Right cardiac atrium (tissue), 5 donors: Measurements from ENCODE around the gene CKLF. TPM values are rescaled to one million over a fixed set of nuclear protein-coding genes. Genes with fewer than 3 reads are reported as not detected.

Experiments
- ATAC-seq, 2 donors: fragments of 200-7000 bp; cut with Tn5 transposase; one replicate each; pipeline versions ENCODE4 v1.8.0 to v1.9.1; 2020; ENCODE audit warnings: moderate library complexity in 2 of 2, mild to moderate bottlenecking in 1 of 2
- DNase-seq, 3 donors: peaks; one replicate each; pipeline ENCODE4 v3.0.0-alpha.2; 2020
- H3K27ac ChIP-seq: one replicate; pipeline ENCODE4 v1.5.1; 2013; ENCODE audit warnings: mild to moderate bottlenecking, low read length, control low read depth, moderate library complexity
- H3K27me3 ChIP-seq: one replicate; pipeline ENCODE4 v1.6.1; 2013; ENCODE audit not compliant: control insufficient read depth, insufficient read depth
- H3K4me1 ChIP-seq: one replicate; pipeline ENCODE4 v1.6.1; 2013; ENCODE audit warnings: low read length; ENCODE audit not compliant: control insufficient read depth, insufficient read depth
- H3K4me3 ChIP-seq: one replicate; pipeline ENCODE4 v1.5.1; 2013; ENCODE audit warnings: low read length, control low read depth
- H3K9me3 ChIP-seq: one replicate; pipeline ENCODE4 v1.6.1; 2013; ENCODE audit warnings: low read length; ENCODE audit not compliant: control insufficient read depth
- WGBS: extraction: QIAGEN DNeasy Blood & Tissue Kit; methylation state at CpG from one replicate; pipeline ENCODE4 v1.1.7; 2013; 5-methylcytosine and 5-hydroxymethylcytosine counted together
- intact Hi-C, 4 donors: fragments of 100-400 bp; cut with DNase I; formaldehyde crosslinking; loops; one replicate each; pipeline versions ENCODE4 v1.11.0 to v1.14.0; 2022 to 2023
- long read RNA-seq, 4 donors: library from polyadenylated mRNA; unstranded; transcript quantifications; one replicate each; pipeline ENCODE4 v2.0.0, GENCODE V29; 2020 to 2021
- polyA plus RNA-seq: library from polyadenylated mRNA; stranded (reverse); fragments of 200-250 nt; gene quantifications from one replicate; pipeline ENCODE4 v1.2.3, GENCODE V29; 2013
- total RNA-seq, 4 donors: library from RNA; stranded (reverse); fragmentation: NEBNext Ultra II Directional; extraction: Animal tissue kit (Norgen Biotek cat#: 25700); gene quantifications; one replicate each; pipeline ENCODE4 v1.2.1, GENCODE V29; 2021
- donor health status: healthy with polysubstance abuse.
- donor health status: DM: no; HTN: yes; CAD: no.
- donor health status: DM: no; HTN: no; CAD: no.
- donor health status: DM: no; HTN: yes; CAD: no; lungs with severe emphysema.
- donor health status: DM: yes; HTN: yes; CAD: no.

CKLF gene, protein sequence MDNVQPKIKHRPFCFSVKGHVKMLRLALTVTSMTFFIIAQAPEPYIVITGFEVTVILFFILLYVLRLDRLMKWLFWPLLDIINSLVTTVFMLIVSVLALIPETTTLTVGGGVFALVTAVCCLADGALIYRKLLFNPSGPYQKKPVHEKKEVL
- total RNA-seq, result 10 to 100 TPM in 3 of 4 donors, 1 to 10 TPM in 1; 8.9 to 19.0 (median 13.3) TPM
- 17.7 TPM for polyA plus RNA-seq
- long read RNA-seq, donor 1, partial matches to known transcripts, result 0 of 6 reads
- long read RNA-seq, donor 1, other reads (novel, unspliced or antisense), result 1 of 6 reads
- long read RNA-seq, donor 2, partial matches to known transcripts, result 1 of 6 reads
- long read RNA-seq, donor 2, other reads (novel, unspliced or antisense), result 0 of 6 reads
- long read RNA-seq, donor 3, partial matches to known transcripts, result 1 of 1 reads
- long read RNA-seq, donor 3, other reads (novel, unspliced or antisense), result 0 of 1 reads
- long read RNA-seq, donor 4, partial matches to known transcripts, result 2 of 4 reads
- long read RNA-seq, donor 4, other reads (novel, unspliced or antisense), result 0 of 4 reads

- peaks cover 6% of the 10 kb centered on the region for H3K4me1 ChIP-seq
- 7% methylated on average over 63 of the region's 63 CpGs for WGBS
Observed at GRCh38 chr16:66552286-66553177, at the start of gene CKLF. CKLF (plus strand) TSS chr16:66552576; CDS start chr16:66552716, 140 bp downstream.

DNA sequence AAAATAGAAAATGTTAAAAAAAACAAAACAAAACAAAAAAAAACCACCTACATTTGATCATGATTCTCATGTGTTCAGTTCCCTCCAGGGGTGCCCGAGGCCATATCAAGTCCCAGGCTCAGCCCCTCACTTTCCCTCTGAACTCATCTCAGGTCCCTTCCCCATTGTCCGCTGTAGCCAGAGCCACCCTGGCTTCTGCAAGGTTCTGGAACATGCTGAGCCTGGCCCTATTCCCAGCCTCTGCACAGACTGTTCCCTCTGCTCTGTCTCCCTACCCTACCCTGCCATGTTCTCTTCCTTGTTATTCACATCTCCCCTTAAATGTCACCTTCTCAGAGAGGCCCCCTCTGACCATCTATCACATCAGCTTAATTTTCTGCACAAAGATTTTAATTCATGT, 49.3 kb upstream of the CKLF start:
- DNase-seq, result peak in 2 of 3 donors; percentile 56 to 90
- intact Hi-C loops, result no loop called here
- no peak overlapping the region for H3K4me3 ChIP-seq
- peak; percentile 88 to 95 for ATAC-seq
- peaks cover 5% of the 10 kb centered on the region for H3K4me1 ChIP-seq
- WGBS, result 61% methylated on average over 2 of the region's 2 CpGs
- no peak overlapping the region for H3K27ac ChIP-seq
- H3K27me3 ChIP-seq, result no peaks in the 10 kb centered on the region
- no peaks in the 10 kb centered on the region for H3K9me3 ChIP-seq

More at GRCh38 chr16:66552286-66553177, at the start of gene CKLF:
- H3K4me3 ChIP-seq, result peak within 1 kb of the TSS; percentile 70
- intact Hi-C loops, result loop anchor here in 1 of 4 donors (5.0 kb wide), 1 partner anchor 50 kb away; the partner anchor contains the start of gene CMTM3
- peak within 1 kb of the TSS; percentile 100 for H3K27ac ChIP-seq
- ATAC-seq (peak; percentile 89 to 90), DNase-seq (peak; percentile 89 to 96 (median 96))
- H3K9me3 ChIP-seq, result no peaks in the 10 kb centered on the region
- H3K27me3 ChIP-seq, result no peaks in the 10 kb centered on the region

DNA sequence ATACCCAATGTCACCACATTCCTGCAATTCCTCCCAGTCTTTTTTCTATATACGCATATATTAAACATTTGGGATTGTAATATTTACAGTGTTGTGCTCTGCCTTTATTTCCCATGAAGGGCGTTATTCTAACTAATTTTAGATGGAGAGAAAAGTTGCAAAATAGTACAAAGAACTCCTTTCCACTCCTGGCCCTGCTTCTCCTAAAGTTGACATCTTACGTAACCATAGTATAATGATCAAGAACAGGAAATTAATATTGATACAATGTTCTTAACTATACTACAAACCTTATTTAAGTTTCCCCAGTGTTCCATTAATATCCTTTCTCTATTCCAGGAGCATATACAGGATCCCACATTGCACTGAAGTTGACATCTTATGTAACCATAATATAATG, 48.8 kb upstream of the CKLF start:
- WGBS, result 82% methylated on average over 3 of the region's 3 CpGs
- no peak overlapping the region for H3K27ac ChIP-seq
- peaks cover 5% of the 10 kb centered on the region for H3K4me1 ChIP-seq
- DNase-seq (no peak), ATAC-seq (no peak)
- no peaks in the 10 kb centered on the region for H3K27me3 ChIP-seq
- intact Hi-C loops, result no loop called here
- H3K4me3 ChIP-seq, result no peak overlapping the region
- no peaks in the 10 kb centered on the region for H3K9me3 ChIP-seq

- H3K9me3 ChIP-seq, result no peaks in the 10 kb centered on the region
- no peak for DNase-seq
- H3K27ac ChIP-seq, result no peak overlapping the region
- no peaks in the 10 kb centered on the region for H3K27me3 ChIP-seq
- H3K4me3 ChIP-seq, result no peak overlapping the region
- 82% methylated on average over 4 of the region's 4 CpGs for WGBS
- intact Hi-C loops, result no loop called here
- no peak for ATAC-seq
- peaks cover 9% of the 10 kb centered on the region for H3K4me1 ChIP-seq
Observed at GRCh38 chr16:66507731-66508239, 44.6 kb upstream of the CKLF start.

GRCh38 chr16:66508248-66508913, 44.0 kb upstream of the CKLF start:
- Histone ChIP-seq H3K4me1 (peaks cover 7% of the 10 kb centered on the region), H3K4me3 (no peak overlapping the region), H3K27me3 (no peaks in the 10 kb centered on the region), H3K27ac (no peak overlapping the region), H3K9me3 (no peaks in the 10 kb centered on the region)
- intact Hi-C loops, result no loop called here
- 73% methylated on average over 7 of the region's 7 CpGs for WGBS
- ATAC-seq (peak; percentile 46 to 79), DNase-seq (no peak)

- 93% methylated on average over 9 of the region's 9 CpGs for WGBS
- H3K27ac ChIP-seq, result no peak overlapping the region
- ATAC-seq, result no peak
- DNase-seq, result no peak
- H3K4me1 ChIP-seq, result peaks cover 7% of the 10 kb centered on the region
- no peak overlapping the region for H3K4me3 ChIP-seq
- intact Hi-C loops, result no loop called here
- no peaks in the 10 kb centered on the region for H3K9me3 ChIP-seq
- H3K27me3 ChIP-seq, result no peaks in the 10 kb centered on the region
Observed at GRCh38 chr16:66508914-66509496, 43.4 kb upstream of the CKLF start.

- intact Hi-C loops, result no loop called here
Observed at GRCh38 chr16:66509576-66509975, 42.8 kb upstream of the CKLF start.

DNA sequence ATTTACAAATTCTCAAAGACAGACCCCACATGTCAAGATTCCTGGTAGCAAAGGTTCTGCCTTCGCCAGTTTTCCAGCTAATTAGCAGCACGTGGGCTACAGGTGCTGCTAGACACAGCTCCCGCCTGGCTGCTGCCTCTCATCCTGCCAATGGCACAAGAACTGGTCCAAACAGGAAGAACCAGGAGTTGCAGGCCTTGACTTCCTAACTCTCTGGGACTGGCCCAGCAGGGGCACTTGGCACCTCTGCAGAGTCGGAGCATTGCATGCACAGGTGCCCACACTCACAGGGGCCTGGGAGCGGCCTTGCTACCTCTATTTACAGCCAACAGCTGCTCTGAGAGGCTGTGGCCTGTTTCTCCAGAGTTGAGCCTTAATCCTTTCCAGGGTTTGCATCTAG, 42.1 kb upstream of the CKLF start:
- H3K4me1 ChIP-seq, result peaks cover 9% of the 10 kb centered on the region
- DNase-seq (no peak), ATAC-seq (no peak)
- H3K4me3 ChIP-seq, result no peak overlapping the region
- 80% methylated on average over 5 of the region's 5 CpGs for WGBS
- H3K27ac ChIP-seq, result peak overlapping the region; percentile 65
- H3K9me3 ChIP-seq, result no peaks in the 10 kb centered on the region
- H3K27me3 ChIP-seq, result no peaks in the 10 kb centered on the region
- intact Hi-C loops, result no loop called here

More at GRCh38 chr16:66509576-66509975, 42.8 kb upstream of the CKLF start:
- no peak overlapping the region for H3K4me3 ChIP-seq
- no peak overlapping the region for H3K27ac ChIP-seq
- no peaks in the 10 kb centered on the region for H3K9me3 ChIP-seq
- H3K27me3 ChIP-seq, result no peaks in the 10 kb centered on the region
- peaks cover 7% of the 10 kb centered on the region for H3K4me1 ChIP-seq
- no peak for ATAC-seq
- 96% methylated on average over 5 of the region's 5 CpGs for WGBS
- DNase-seq, result no peak

DNA sequence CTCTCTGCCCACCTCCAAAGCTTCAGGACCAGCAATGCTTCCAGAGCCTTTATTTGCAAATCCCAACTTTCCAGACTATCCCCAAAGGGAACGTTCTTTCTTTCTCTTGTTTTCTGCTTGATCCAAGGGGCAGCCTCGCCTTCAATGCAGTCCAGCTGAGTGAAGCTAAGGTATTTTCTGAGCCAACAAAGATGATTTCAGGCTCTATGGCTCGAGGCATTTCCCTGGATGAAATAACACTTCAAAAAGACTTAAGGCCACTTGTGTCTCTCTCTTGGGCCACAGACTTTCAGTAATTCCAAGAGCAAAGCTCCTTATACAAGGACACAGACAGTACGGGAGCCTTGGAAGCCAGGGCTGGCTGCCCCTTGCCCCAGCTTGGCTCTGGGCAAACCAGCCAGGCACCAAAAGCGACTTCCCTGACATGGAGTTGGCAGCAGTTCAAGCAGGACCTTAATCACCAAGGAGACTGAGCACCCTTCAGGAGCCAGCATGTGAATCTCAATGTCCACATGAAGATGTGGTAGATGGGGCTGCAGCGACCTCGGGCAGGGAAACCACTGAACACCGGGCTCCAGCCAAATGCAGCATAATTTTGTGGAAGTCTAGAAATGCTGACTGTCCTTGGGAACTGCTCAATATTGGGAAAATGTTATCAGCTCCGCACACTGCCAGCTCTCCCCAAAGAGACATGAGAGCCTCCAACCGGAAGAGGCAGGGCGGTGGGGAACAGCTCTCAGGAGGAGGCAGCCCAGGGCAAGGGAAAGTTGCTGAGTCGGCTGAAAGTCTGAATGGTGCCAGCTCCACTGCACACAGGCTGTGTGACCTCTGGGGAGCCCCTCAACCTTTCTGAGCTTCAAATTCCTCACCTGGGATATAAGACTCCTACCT, 41.4 kb upstream of the CKLF start:
- 48% methylated on average over 12 of the region's 12 CpGs for WGBS
- H3K27me3 ChIP-seq, result no peaks in the 10 kb centered on the region
- intact Hi-C loops, result no loop called here
- ATAC-seq, result peak; percentile 50 to 72
- no peak overlapping the region for H3K4me3 ChIP-seq
- peak overlapping the region; percentile 65 for H3K27ac ChIP-seq
- H3K9me3 ChIP-seq, result no peaks in the 10 kb centered on the region
- peak; percentile 64 to 85 (median 82) for DNase-seq
- H3K4me1 ChIP-seq, result peaks cover 12% of the 10 kb centered on the region
